GM12892 (cell line): ENCODE measurements around the gene SPDEF.

Experiments
- POLR2A ChIP-seq: IDR thresholded peaks from 2 replicates; pipeline ENCODE4 v1.6.1; 2011; ENCODE audit warnings: low read depth, low read length, control low read depth
- POLR2AphosphoS5 ChIP-seq: IDR thresholded peaks from 2 replicates; pipeline ENCODE4 v1.6.1; 2011; ENCODE audit warnings: low read depth, low read length, control low read depth
- TAF1 ChIP-seq: IDR thresholded peaks from 2 replicates; pipeline ENCODE4 v1.6.1; 2011; ENCODE audit warnings: low read depth, mild to moderate bottlenecking, control low read depth, low read length, borderline replicate concordance

DNA sequence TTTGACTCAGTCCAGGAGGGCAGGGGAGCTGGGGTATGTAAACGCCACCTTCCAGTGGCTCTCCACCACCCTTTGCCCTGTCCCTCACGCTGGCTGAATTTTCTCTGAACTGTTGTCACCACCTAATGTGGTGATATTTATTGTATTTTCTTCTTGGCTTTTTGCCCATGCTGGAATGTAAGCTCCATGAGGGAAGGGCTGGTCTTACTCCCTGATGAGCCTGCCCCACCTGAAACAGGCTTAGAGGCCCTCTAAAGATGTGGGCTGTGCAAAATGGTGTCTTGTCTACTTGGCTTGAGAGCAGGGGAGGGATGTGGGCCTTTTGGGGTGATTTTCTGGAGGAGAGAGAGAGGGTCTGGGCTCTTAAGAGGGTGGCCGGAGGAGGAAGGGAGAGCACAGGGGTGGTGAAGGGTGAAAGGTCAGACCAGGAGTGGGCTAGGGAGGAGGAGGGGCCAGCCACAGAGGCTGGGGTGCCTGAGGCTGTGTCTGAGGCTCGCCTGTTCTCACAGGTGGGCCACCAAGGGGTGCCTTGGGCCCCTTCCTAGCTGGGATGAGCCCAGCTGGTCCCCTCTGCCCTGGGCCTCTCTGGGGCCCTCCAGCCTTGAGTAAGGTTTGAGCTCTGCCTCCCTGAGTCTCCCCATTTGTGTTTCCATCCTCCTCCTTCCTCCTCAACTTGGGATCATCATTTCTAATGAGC lies 37.3 kb downstream of the SPDEF start:
- no peak for TF ChIP-seq POLR2A
- TF ChIP-seq TAF1 = no peak
- no peak for TF ChIP-seq POLR2AphosphoS5
